Measurements from ENCODE around the gene ZSCAN22.
"Not testable (repeated sequence)": the region's sequence is repeated elsewhere in the genome, so short reads cannot be mapped to it uniquely, and the experiment has no call there.

ZSCAN22 gene

GRCh38 chr19:58368561-58369360, 42.0 kb downstream of the ZSCAN22 start:
- in situ Hi-C loops (cut with MboI; ENCODE audit: low sequenced_read_pairs), result no loop called here

GRCh38 chr19:58372311-58373133, 45.7 kb downstream of the ZSCAN22 start:
- in situ Hi-C loops (cut with MboI; ENCODE audit: low sequenced_read_pairs), result no loop called here

- in situ Hi-C loops (cut with MboI; ENCODE audit: low sequenced_read_pairs), result no loop called here
These were observed 47.4 kb downstream of the ZSCAN22 start for GRCh38 chr19:58374200-58374599.

GRCh38 chr19:58376724-58377123, 49.9 kb downstream of the ZSCAN22 start:
- in situ Hi-C loops (cut with MboI; ENCODE audit: low sequenced_read_pairs), result not testable (repeated sequence)

GRCh38 chr19:58379246-58379645, 52.5 kb downstream of the ZSCAN22 start:
- in situ Hi-C loops (cut with MboI; ENCODE audit: low sequenced_read_pairs), result no loop called here

GRCh38 chr19:58380037-58380661, 53.4 kb downstream of the ZSCAN22 start:
- in situ Hi-C loops (cut with MboI; ENCODE audit: low sequenced_read_pairs), result no loop called here

- in situ Hi-C loops (cut with MboI; ENCODE audit: low sequenced_read_pairs), result no loop called here
These were observed 54.1 kb downstream of the ZSCAN22 start, which contains the start of gene ZNF837 for GRCh38 chr19:58380662-58381459. Gene ZNF837 (minus strand): TSS chr19:58381030. CDS start chr19:58369332, 11,698 bp downstream.

GRCh38 chr19:58381460-58382212, 54.8 kb downstream of the ZSCAN22 start:
- in situ Hi-C loops (cut with MboI; ENCODE audit: low sequenced_read_pairs), result no loop called here

GRCh38 chr19:58382997-58383603, 56.3 kb downstream of the ZSCAN22 start:
- in situ Hi-C loops (cut with MboI; ENCODE audit: low sequenced_read_pairs), result no loop called here

- in situ Hi-C loops (cut with MboI; ENCODE audit: low sequenced_read_pairs), result no loop called here
These were observed 58.6 kb downstream of the ZSCAN22 start for GRCh38 chr19:58385313-58385890.

GRCh38 chr19:58385891-58386575, 59.2 kb downstream of the ZSCAN22 start:
- in situ Hi-C loops (cut with MboI; ENCODE audit: low sequenced_read_pairs), result no loop called here

- in situ Hi-C loops (cut with MboI; ENCODE audit: low sequenced_read_pairs), result no loop called here
These were observed 60.0 kb downstream of the ZSCAN22 start, which contains the start of gene RPS5 for GRCh38 chr19:58386576-58387337. Gene RPS5 (plus strand): TSS chr19:58387269. CDS start chr19:58388138, 869 bp downstream.

- in situ Hi-C loops (cut with MboI; ENCODE audit: low sequenced_read_pairs), result no loop called here
These were observed 60.8 kb downstream of the ZSCAN22 start for GRCh38 chr19:58387338-58388174.

- in situ Hi-C loops (cut with MboI; ENCODE audit: low sequenced_read_pairs), result no loop called here
These were observed 61.4 kb downstream of the ZSCAN22 start for GRCh38 chr19:58388175-58388526.

Measured in HL-60/S4 treated with phorbol 12-myristate 13-acetate at 8.2 ng/mL for 4 days and 3 days (cell line).